Ovary (tissue), 3 donors: Measurements from ENCODE around the gene ESPN.

Experiments used
- CTCF ChIP-seq, 3 donors: fragments of 450-650 bp in 2 of 3; fragments of 200-600 bp in 1 of 3; IDR thresholded peaks; one replicate each; pipeline versions ENCODE4 v1.5.1 to v1.8.0; 2016 to 2022; ENCODE audit warnings: antibody characterized with exemption in 3 of 3, mild to moderate bottlenecking in 1 of 3
- POLR2A ChIP-seq: fragments of 450-650 bp; IDR thresholded peaks from one replicate; pipeline ENCODE4 v1.6.1; 2017; ENCODE audit warnings: antibody characterized with exemption, mild to moderate bottlenecking, moderate library complexity
- donor health status: DM: no; HTN: no; CAD: no.

DNA sequence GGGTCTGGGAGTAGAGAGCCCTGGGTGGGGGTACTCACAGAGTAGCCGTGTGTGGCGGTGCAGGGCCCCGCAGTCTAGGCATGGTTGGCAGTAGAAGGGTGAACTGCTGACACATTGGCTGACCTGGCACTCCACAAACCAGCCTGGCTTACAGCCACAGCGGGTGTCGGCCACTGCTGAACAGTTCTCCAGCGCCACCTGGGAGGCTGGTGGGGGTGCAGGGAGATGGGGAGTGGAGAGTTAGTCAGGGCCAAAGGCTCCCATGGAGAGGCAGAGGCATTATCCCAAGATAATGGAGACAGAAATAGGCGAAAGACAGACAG, 39.9 kb downstream of the ESPN start:
- no peak for TF ChIP-seq POLR2A
- no peak for TF ChIP-seq CTCF (IDR thresholded peaks at IDR 0.05)
